ENCODE data around the gene PDE4B. TPM values are rescaled to one million over a fixed set of nuclear protein-coding genes. Genes with fewer than 3 reads are reported as not detected.

The PDE4B gene
- total RNA-seq, 2 experiments from 2014 or later, result 2.4 to 3.1 TPM

- H3K4me2 ChIP-seq (ENCODE audit: low read length), result no peak overlapping the region
- H3K9me2 ChIP-seq (ENCODE audit: insufficient read depth, low read length), result no peaks in the 10 kb centered on the region
- H3K9me3 ChIP-seq (ENCODE audit: low read length), result no peaks in the 10 kb centered on the region
- no peak for DNase-seq (ENCODE audit: low spot score)
- H2AFZ ChIP-seq (ENCODE audit: low read length), result no peak overlapping the region
- no peak overlapping the region for H3K27ac ChIP-seq (ENCODE audit: low read depth, low read length, poor library complexity, severe bottlenecking)
- no peaks in the 10 kb centered on the region for H3K4me1 ChIP-seq (ENCODE audit: insufficient read depth, low read length, poor library complexity, severe bottlenecking)
- CTCF ChIA-PET (ENCODE audit: unreplicated experiment), result no interaction called here
- no TSS peak for BruUV-seq (replicated peaks)
- intact Hi-C loops (cut with micrococcal nuclease; ENCODE audit: unreplicated experiment), result no loop called here
- no peaks in the 10 kb centered on the region for H3K79me2 ChIP-seq (ENCODE audit: insufficient read depth, low read depth, low read length)
- no peaks in the 10 kb centered on the region for H4K20me1 ChIP-seq (ENCODE audit: insufficient read depth, low read length)
- no peak overlapping the region for H3K4me3 ChIP-seq (ENCODE audit: low read depth, low read length, poor library complexity, severe bottlenecking)
- POLR2A ChIA-PET, result interaction anchor here (1.2 kb wide), 1 partner anchor 8 kb away, joined by 4 read pairs; no protein-coding TSS in a partner anchor
- no peak for TF ChIP-seq EZH2phosphoT487 (IDR thresholded peaks at IDR 0.05; ENCODE audit: borderline replicate concordance, low read depth, low read length)
- TF ChIP-seq, protein P1, sequence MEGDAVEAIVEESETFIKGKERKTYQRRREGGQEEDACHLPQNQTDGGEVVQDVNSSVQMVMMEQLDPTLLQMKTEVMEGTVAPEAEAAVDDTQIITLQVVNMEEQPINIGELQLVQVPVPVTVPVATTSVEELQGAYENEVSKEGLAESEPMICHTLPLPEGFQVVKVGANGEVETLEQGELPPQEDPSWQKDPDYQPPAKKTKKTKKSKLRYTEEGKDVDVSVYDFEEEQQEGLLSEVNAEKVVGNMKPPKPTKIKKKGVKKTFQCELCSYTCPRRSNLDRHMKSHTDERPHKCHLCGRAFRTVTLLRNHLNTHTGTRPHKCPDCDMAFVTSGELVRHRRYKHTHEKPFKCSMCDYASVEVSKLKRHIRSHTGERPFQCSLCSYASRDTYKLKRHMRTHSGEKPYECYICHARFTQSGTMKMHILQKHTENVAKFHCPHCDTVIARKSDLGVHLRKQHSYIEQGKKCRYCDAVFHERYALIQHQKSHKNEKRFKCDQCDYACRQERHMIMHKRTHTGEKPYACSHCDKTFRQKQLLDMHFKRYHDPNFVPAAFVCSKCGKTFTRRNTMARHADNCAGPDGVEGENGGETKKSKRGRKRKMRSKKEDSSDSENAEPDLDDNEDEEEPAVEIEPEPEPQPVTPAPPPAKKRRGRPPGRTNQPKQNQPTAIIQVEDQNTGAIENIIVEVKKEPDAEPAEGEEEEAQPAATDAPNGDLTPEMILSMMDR (conservative IDR thresholded peaks at IDR 0.05; ENCODE audit: low read length), result no peak
- no peaks in the 10 kb centered on the region for H3K36me3 ChIP-seq (ENCODE audit: insufficient read depth, low read length)
Observed at GRCh38 chr1:65756616-65757015, 36.1 kb upstream of the PDE4B start.

- Histone ChIP-seq H3K9me3 (ENCODE audit: low read length) (no peaks in the 10 kb centered on the region), H3K79me2 (ENCODE audit: insufficient read depth, low read depth, low read length) (no peaks in the 10 kb centered on the region), H3K9me2 (ENCODE audit: insufficient read depth, low read length) (no peaks in the 10 kb centered on the region), H2AFZ (ENCODE audit: low read length) (no peak overlapping the region), H3K4me3 (ENCODE audit: low read depth, low read length, poor library complexity, severe bottlenecking) (no peak overlapping the region), H3K4me1 (ENCODE audit: insufficient read depth, low read length, poor library complexity, severe bottlenecking) (no peaks in the 10 kb centered on the region), H3K36me3 (ENCODE audit: insufficient read depth, low read length) (no peaks in the 10 kb centered on the region), H3K27ac (ENCODE audit: low read depth, low read length, poor library complexity, severe bottlenecking) (no peak overlapping the region), H3K4me2 (ENCODE audit: low read length) (no peak overlapping the region), H4K20me1 (ENCODE audit: insufficient read depth, low read length) (no peaks in the 10 kb centered on the region)
- CTCF ChIA-PET (ENCODE audit: unreplicated experiment), result no interaction called here
- TF ChIP-seq, protein P1 (conservative IDR thresholded peaks at IDR 0.05; ENCODE audit: low read length), result no peak
- no peak for TF ChIP-seq EZH2phosphoT487 (IDR thresholded peaks at IDR 0.05; ENCODE audit: borderline replicate concordance, low read depth, low read length)
- DNase-seq (ENCODE audit: low spot score), result no peak
- no TSS peak for BruUV-seq (replicated peaks)
- POLR2A ChIA-PET, result no interaction called here
- intact Hi-C loops (cut with micrococcal nuclease; ENCODE audit: unreplicated experiment), result no loop called here
Observed at GRCh38 chr1:65757531-65757930, 35.2 kb upstream of the PDE4B start.

GRCh38 chr1:65758128-65758527 lies 34.6 kb upstream of the PDE4B start:
- Histone ChIP-seq H3K79me2 (ENCODE audit: insufficient read depth, low read depth, low read length) (no peaks in the 10 kb centered on the region), H3K4me1 (ENCODE audit: insufficient read depth, low read length, poor library complexity, severe bottlenecking) (no peaks in the 10 kb centered on the region), H3K9me3 (ENCODE audit: low read length) (no peaks in the 10 kb centered on the region), H4K20me1 (ENCODE audit: insufficient read depth, low read length) (no peaks in the 10 kb centered on the region), H3K9me2 (ENCODE audit: insufficient read depth, low read length) (no peaks in the 10 kb centered on the region), H2AFZ (ENCODE audit: low read length) (no peak overlapping the region), H3K4me2 (ENCODE audit: low read length) (no peak overlapping the region), H3K36me3 (ENCODE audit: insufficient read depth, low read length) (no peaks in the 10 kb centered on the region), H3K4me3 (ENCODE audit: low read depth, low read length, poor library complexity, severe bottlenecking) (no peak overlapping the region), H3K27ac (ENCODE audit: low read depth, low read length, poor library complexity, severe bottlenecking) (no peak overlapping the region)
- TF ChIP-seq, protein P1 (conservative IDR thresholded peaks at IDR 0.05; ENCODE audit: low read length), result no peak
- TF ChIP-seq EZH2phosphoT487 (IDR thresholded peaks at IDR 0.05; ENCODE audit: borderline replicate concordance, low read depth, low read length), result no peak
- ChIA-PET POLR2A (no interaction called here), CTCF (ENCODE audit: unreplicated experiment) (no interaction called here)
- DNase-seq (ENCODE audit: low spot score), result no peak
- no TSS peak for BruUV-seq (replicated peaks)
- intact Hi-C loops (cut with micrococcal nuclease; ENCODE audit: unreplicated experiment), result no loop called here
